Measurements from ENCODE around the gene TACC3.

Gene TACC3

GRCh38 chr4:1745165-1745564 lies 23.8 kb downstream of the TACC3 start:
- Histone ChIP-seq H3K4me3 (replicated peaks; ENCODE audit: low read depth, low read length) (no peak overlapping the region), H3K27me3 (replicated peaks; ENCODE audit: control insufficient read depth, insufficient read depth, low read length) (no peaks in the 10 kb centered on the region), H3K36me3 (ENCODE audit: control insufficient read depth, insufficient read depth, low read length) (peaks cover 26% of the 10 kb centered on the region)
- no peak for DNase-seq (ENCODE audit: extremely low read depth, insufficient read length)
- TF ChIP-seq CTCF (IDR thresholded peaks at IDR 0.05; ENCODE audit: insufficient read depth, low read length, poor library complexity, severe bottlenecking): no peak

GRCh38 chr4:1745697-1746096 lies 24.4 kb downstream of the TACC3 start:
- Histone ChIP-seq H3K4me3 (replicated peaks; ENCODE audit: low read depth, low read length) (no peak overlapping the region), H3K36me3 (ENCODE audit: control insufficient read depth, insufficient read depth, low read length) (peaks cover 21% of the 10 kb centered on the region), H3K27me3 (replicated peaks; ENCODE audit: control insufficient read depth, insufficient read depth, low read length) (no peaks in the 10 kb centered on the region)
- no peak for DNase-seq (ENCODE audit: extremely low read depth, insufficient read length)
- TF ChIP-seq CTCF (IDR thresholded peaks at IDR 0.05; ENCODE audit: insufficient read depth, low read length, poor library complexity, severe bottlenecking): no peak

- Histone ChIP-seq H3K27me3 (replicated peaks; ENCODE audit: control insufficient read depth, insufficient read depth, low read length) (no peaks in the 10 kb centered on the region), H3K36me3 (ENCODE audit: control insufficient read depth, insufficient read depth, low read length) (peaks cover 16% of the 10 kb centered on the region), H3K4me3 (replicated peaks; ENCODE audit: low read depth, low read length) (no peak overlapping the region)
- TF ChIP-seq CTCF (IDR thresholded peaks at IDR 0.05; ENCODE audit: insufficient read depth, low read length, poor library complexity, severe bottlenecking): peak; percentile 95
- peak; percentile 86 for DNase-seq (ENCODE audit: extremely low read depth, insufficient read length)
Observed at GRCh38 chr4:1746265-1746691, 25.0 kb downstream of the TACC3 start.

GRCh38 chr4:1746919-1747602 lies 25.7 kb downstream of the TACC3 start:
- TF ChIP-seq CTCF (IDR thresholded peaks at IDR 0.05; ENCODE audit: insufficient read depth, low read length, poor library complexity, severe bottlenecking): no peak
- Histone ChIP-seq H3K27me3 (replicated peaks; ENCODE audit: control insufficient read depth, insufficient read depth, low read length) (no peaks in the 10 kb centered on the region), H3K4me3 (replicated peaks; ENCODE audit: low read depth, low read length) (no peak overlapping the region), H3K36me3 (ENCODE audit: control insufficient read depth, insufficient read depth, low read length) (peaks cover 13% of the 10 kb centered on the region)
- no peak for DNase-seq (ENCODE audit: extremely low read depth, insufficient read length)

GRCh38 chr4:1747603-1747967 lies 26.3 kb downstream of the TACC3 start:
- H3K27me3 ChIP-seq (replicated peaks; ENCODE audit: control insufficient read depth, insufficient read depth, low read length): no peaks in the 10 kb centered on the region
- no peak overlapping the region for H3K4me3 ChIP-seq (replicated peaks; ENCODE audit: low read depth, low read length)
- no peak for DNase-seq (ENCODE audit: extremely low read depth, insufficient read length)
- no peak for TF ChIP-seq CTCF (IDR thresholded peaks at IDR 0.05; ENCODE audit: insufficient read depth, low read length, poor library complexity, severe bottlenecking)
- H3K36me3 ChIP-seq (ENCODE audit: control insufficient read depth, insufficient read depth, low read length): peaks cover 11% of the 10 kb centered on the region

All from GM06990 (cell line).